Smooth muscle cell (in vitro differentiated cells): ENCODE measurements around the gene GRID1. TPM values are rescaled to one million over a fixed set of nuclear protein-coding genes. Genes with fewer than 3 reads are reported as not detected.

Experiments used
- DNase-seq: peaks from one replicate; lab custom pipeline; 2025; ENCODE audit not compliant: unreplicated experiment; lab: John Stamatoyannopoulos, UW
- H2AFZ ChIP-seq: fragments of 200-600 bp; sonication (generic); 2 replicates; pipeline ENCODE4 v1.6.0; 2016; ENCODE audit warnings: antibody characterized with exemption, low read depth, mild to moderate bottlenecking
- H3F3A ChIP-seq: fragments of 200-600 bp; sonication (generic); 2 replicates; pipeline ENCODE4 v1.6.0; 2017; ENCODE audit warnings: antibody characterized with exemption, low read depth
- H3K27ac ChIP-seq: fragments of 200-600 bp; sonication (generic); 2 replicates; pipeline ENCODE4 v1.5.1; 2016; ENCODE audit warnings: low read depth, mild to moderate bottlenecking
- H3K27me3 ChIP-seq: fragments of 200-600 bp; sonication (generic); 2 replicates; pipeline ENCODE4 v1.6.1; 2016; ENCODE audit warnings: low read depth, mild to moderate bottlenecking
- H3K36me3 ChIP-seq: fragments of 200-600 bp; sonication (generic); 2 replicates; pipeline ENCODE4 v1.5.1; 2016; ENCODE audit warnings: low read depth
- H3K4me1 ChIP-seq: fragments of 200-600 bp; sonication (generic); 2 replicates; pipeline ENCODE4 v1.5.1; 2016; ENCODE audit warnings: low read depth
- H3K4me2 ChIP-seq: fragments of 200-600 bp; sonication (generic); 2 replicates; pipeline ENCODE4 v1.6.0; 2016; ENCODE audit warnings: mild to moderate bottlenecking
- H3K4me3 ChIP-seq: fragments of 200-600 bp; sonication (generic); 2 replicates; pipeline ENCODE4 v1.5.1; 2016; ENCODE audit warnings: mild to moderate bottlenecking
- H3K79me2 ChIP-seq: fragments of 200-600 bp; sonication (generic); 2 replicates; pipeline ENCODE4 v1.6.0; 2016; ENCODE audit warnings: low read depth, mild to moderate bottlenecking
- H3K9ac ChIP-seq: fragments of 200-600 bp; sonication (generic); 2 replicates; pipeline ENCODE4 v1.6.0; 2016; ENCODE audit warnings: low read depth
- H3K9me3 ChIP-seq: fragments of 200-600 bp; sonication (generic); replicated peaks from 2 replicates; pipeline ENCODE4 v1.5.1; 2016; ENCODE audit warnings: low read depth
- H4K20me1 ChIP-seq: fragments of 200-600 bp; sonication (generic); 2 replicates; pipeline ENCODE4 v1.6.0; 2016; ENCODE audit warnings: low read depth
- CTCF ChIP-seq: fragments of 200-600 bp; sonication (generic); IDR thresholded peaks from 2 replicates; pipeline ENCODE4 v1.5.1; 2017; ENCODE audit warnings: borderline replicate concordance, mild to moderate bottlenecking, antibody characterized with exemption; ENCODE audit not compliant: insufficient read depth, poor library complexity, severe bottlenecking
- WGBS: methylation state at CpG from one replicate; pipeline ENCODE4 v1.1.7; 2016; ENCODE audit warnings: low lambda C conversion rate; 5-methylcytosine and 5-hydroxymethylcytosine counted together
- polyA plus RNA-seq: library from polyadenylated mRNA; unstranded; fragments of >200 nt; fragmentation: Nextera tagmentation; extraction: Ambion mirVana; gene quantifications from 2 replicates; pipeline ENCODE4 v1.2.1, GENCODE V29; 2016
- total RNA-seq: library from RNA; depleted of rRNA; stranded (reverse); fragments of >200 nt; gene quantifications from 2 replicates; pipeline ENCODE4 v1.2.3, GENCODE V29; 2014

Gene GRID1
- total and polyA plus RNA-seq, 2 experiments from 2014 or later, result 4.4 to 7.4 TPM

- no peak overlapping the region for H2AFZ ChIP-seq
- no peak for TF ChIP-seq CTCF
- H4K20me1 ChIP-seq, result peaks cover 23% of the 10 kb centered on the region
- no peaks in the 10 kb centered on the region for H3K4me1 ChIP-seq
- H3K4me3 ChIP-seq, result no peak overlapping the region
- H3K27me3 ChIP-seq, result no peaks in the 10 kb centered on the region
- DNase-seq, result no peak
- no peaks in the 10 kb centered on the region for H3F3A ChIP-seq
- H3K9me3 ChIP-seq, result no peaks in the 10 kb centered on the region
- H3K27ac ChIP-seq, result no peak overlapping the region
- H3K9ac ChIP-seq, result no peak overlapping the region
- H3K79me2 ChIP-seq, result no peaks in the 10 kb centered on the region
- no peaks in the 10 kb centered on the region for H3K36me3 ChIP-seq
- WGBS, result 94% methylated on average over 1 of the region's 1 CpG
- no peak overlapping the region for H3K4me2 ChIP-seq
These were observed 149.7 kb downstream of the GRID1 start for GRCh38 chr10:86216886-86217285.

- H3K4me3 ChIP-seq, result no peak overlapping the region
- H3K27ac ChIP-seq, result no peak overlapping the region
- no peaks in the 10 kb centered on the region for H3K27me3 ChIP-seq
- H3K79me2 ChIP-seq, result no peaks in the 10 kb centered on the region
- H3K9me3 ChIP-seq, result no peaks in the 10 kb centered on the region
- H3K9ac ChIP-seq, result no peak overlapping the region
- H2AFZ ChIP-seq, result no peak overlapping the region
- WGBS, result 84% methylated on average over 5 of the region's 5 CpGs
- DNase-seq, result no peak
- H3K4me1 ChIP-seq, result no peaks in the 10 kb centered on the region
- TF ChIP-seq CTCF, result no peak
- no peaks in the 10 kb centered on the region for H3K36me3 ChIP-seq
- peaks cover 33% of the 10 kb centered on the region for H4K20me1 ChIP-seq
- H3F3A ChIP-seq, result no peaks in the 10 kb centered on the region
- H3K4me2 ChIP-seq, result no peak overlapping the region
These were observed 150.9 kb downstream of the GRID1 start for GRCh38 chr10:86215712-86216111.

DNA sequence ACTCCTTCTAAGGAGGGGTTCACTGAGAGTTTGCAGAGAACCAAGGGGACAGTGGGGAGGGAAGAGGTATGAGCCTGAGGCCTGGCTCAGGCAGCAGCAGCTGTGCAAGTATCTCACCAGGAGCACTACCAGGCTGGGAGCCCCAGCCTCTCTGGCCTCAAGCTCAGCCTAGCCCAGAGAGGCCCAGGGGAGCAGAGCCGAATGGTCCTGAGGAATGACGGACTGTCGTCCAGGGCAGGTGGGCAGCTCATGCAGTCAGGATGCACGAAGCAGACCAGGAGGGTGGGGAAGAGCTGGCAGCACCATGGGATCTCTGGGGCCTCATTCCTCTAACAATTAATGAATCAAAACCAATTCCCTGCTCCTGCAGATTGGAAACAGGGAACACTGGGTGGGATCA lies 151.5 kb downstream of the GRID1 start:
- no peak overlapping the region for H3K4me2 ChIP-seq
- TF ChIP-seq CTCF, result no peak
- no peak overlapping the region for H2AFZ ChIP-seq
- no peak overlapping the region for H3K9ac ChIP-seq
- H3K9me3 ChIP-seq, result no peaks in the 10 kb centered on the region
- 94% methylated on average over 4 of the region's 4 CpGs for WGBS
- DNase-seq, result no peak
- no peak overlapping the region for H3K4me3 ChIP-seq
- no peaks in the 10 kb centered on the region for H3K36me3 ChIP-seq
- H3K27ac ChIP-seq, result no peak overlapping the region
- peaks cover 37% of the 10 kb centered on the region for H4K20me1 ChIP-seq
- no peaks in the 10 kb centered on the region for H3F3A ChIP-seq
- H3K79me2 ChIP-seq, result no peaks in the 10 kb centered on the region
- no peaks in the 10 kb centered on the region for H3K4me1 ChIP-seq
- H3K27me3 ChIP-seq, result no peaks in the 10 kb centered on the region

- 89% methylated on average over 7 of the region's 7 CpGs for WGBS
- H3K4me3 ChIP-seq, result no peak overlapping the region
- H3K4me1 ChIP-seq, result no peaks in the 10 kb centered on the region
- no peaks in the 10 kb centered on the region for H3K79me2 ChIP-seq
- TF ChIP-seq CTCF, result no peak
- no peak overlapping the region for H3K27ac ChIP-seq
- no peaks in the 10 kb centered on the region for H3F3A ChIP-seq
- no peak overlapping the region for H3K4me2 ChIP-seq
- H2AFZ ChIP-seq, result no peak overlapping the region
- no peaks in the 10 kb centered on the region for H3K36me3 ChIP-seq
- H3K9ac ChIP-seq, result no peak overlapping the region
- no peaks in the 10 kb centered on the region for H3K9me3 ChIP-seq
- H4K20me1 ChIP-seq, result peaks cover 49% of the 10 kb centered on the region
- no peaks in the 10 kb centered on the region for H3K27me3 ChIP-seq
- DNase-seq, result no peak
These were observed 153.4 kb downstream of the GRID1 start for GRCh38 chr10:86213148-86213547.
